GM20431 (cell line): ENCODE results near the gene CNTNAP5.

Source experiments
- in situ Hi-C: fragments of 300-500 bp; cut with MseI, MboI; formaldehyde crosslinking; loops from one replicate; pipeline ENCODE4 v1.15.0; 2020; ENCODE audit warnings: low sequenced_read_pairs; ENCODE audit not compliant: unreplicated experiment

CNTNAP5 gene

DNA sequence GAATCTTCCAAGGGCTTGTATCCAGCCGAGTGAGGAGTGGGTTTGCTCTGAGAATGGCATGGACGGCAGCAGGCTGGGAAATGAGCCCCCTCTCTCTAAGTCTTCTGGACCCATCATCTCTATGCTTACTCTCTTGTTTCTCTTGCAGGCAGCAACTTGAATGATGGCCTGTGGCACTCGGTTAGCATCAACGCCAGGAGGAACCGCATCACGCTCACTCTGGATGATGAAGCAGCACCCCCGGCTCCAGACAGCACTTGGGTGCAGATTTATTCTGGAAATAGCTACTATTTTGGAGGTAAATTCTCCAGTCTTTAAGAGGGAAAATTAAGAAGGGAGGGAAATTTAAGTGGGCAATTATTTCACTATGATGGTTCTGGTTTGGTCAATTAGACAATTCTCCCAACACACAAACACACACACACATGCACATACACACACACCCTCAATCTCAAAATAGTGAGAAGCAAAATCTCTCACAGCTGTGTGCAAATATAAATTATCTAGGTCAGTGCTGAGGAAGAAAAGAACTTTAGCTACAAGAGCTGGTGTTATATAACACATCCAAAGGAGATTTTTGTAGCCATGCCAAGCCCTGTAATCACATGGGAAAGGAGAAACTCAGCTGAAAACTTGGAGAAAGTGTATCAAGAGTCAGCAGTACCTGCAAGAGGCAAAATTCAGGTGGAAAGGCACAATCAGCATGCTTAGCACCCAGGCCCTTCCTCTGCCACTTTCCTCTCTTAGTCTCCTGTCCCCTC lies 499.2 kb downstream of the CNTNAP5 start:
- in situ Hi-C loops: no loop called here

DNA sequence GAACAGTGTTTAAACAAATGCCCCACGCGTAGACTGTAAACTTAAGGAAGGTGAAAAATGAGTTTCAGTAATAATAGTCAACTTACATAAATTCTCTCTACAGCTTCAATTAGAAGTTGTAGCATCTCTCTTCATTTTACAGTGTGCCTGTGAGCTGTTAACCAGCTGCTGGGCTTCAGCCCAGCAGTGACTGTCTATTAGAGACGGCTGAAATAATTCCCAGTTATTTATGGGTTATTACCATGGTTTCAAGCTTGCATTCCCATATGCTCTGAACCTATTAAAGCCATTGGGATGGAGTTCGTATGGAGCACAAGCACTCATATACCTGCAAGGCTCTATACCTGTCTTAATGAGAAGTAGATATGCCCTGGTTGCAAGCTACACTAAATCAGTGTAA lies 501.1 kb downstream of the CNTNAP5 start:
- in situ Hi-C loops: no loop called here

DNA sequence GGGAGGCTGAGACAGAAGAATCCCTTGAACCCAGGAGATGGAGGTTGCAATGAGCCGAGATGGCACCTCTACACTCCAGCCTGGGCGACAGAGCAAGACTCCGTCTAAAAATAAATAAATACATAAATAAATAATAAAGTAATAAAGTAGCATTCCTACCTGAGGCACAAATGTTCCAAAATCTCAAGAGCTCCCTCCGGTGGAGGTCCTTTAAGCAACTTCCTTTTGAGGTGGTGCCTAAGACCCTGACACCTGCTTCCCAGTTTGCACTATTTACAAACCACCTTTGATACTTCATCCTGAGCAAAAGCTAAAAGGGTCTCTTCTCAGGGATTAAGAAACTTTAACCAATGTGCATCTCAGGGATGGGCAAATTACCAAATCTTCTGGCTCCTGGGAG lies 505.1 kb downstream of the CNTNAP5 start:
- in situ Hi-C loops: no loop called here

DNA sequence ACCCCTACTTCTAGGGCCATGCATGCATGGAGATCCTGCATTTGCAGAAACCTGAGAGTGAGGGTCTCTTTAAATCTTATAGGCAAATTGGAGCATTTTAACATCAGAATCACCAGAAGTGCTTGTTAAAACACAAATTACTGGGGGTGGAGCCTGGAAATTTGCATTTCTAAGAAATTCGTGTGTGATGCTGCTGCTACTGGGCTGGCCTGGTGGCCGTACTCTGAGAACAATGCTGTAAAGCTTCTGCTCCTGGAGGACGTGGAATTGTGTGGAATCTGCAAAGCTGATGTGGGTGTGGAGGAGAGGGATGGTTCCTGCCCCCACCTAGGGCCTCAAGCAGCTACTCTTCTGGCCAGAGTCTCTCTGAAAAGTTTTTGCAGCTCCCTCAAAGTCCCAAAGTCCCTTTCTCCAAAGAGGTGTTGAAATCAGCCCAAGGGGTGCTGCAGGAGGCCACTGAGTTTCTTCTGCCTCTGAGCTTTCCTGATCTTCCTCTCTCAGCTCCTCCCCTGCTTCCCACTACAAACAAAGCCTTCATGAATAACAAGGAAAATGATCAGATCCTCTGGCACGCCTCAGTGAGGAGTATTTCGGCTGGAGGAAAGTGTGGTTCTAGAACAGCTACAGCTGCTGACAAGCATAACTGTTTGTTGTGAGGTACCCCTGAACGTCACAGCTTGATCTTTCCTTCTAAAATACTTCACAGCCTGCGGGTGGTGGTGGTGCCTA lies 508.3 kb downstream of the CNTNAP5 start:
- in situ Hi-C loops: no loop called here

DNA sequence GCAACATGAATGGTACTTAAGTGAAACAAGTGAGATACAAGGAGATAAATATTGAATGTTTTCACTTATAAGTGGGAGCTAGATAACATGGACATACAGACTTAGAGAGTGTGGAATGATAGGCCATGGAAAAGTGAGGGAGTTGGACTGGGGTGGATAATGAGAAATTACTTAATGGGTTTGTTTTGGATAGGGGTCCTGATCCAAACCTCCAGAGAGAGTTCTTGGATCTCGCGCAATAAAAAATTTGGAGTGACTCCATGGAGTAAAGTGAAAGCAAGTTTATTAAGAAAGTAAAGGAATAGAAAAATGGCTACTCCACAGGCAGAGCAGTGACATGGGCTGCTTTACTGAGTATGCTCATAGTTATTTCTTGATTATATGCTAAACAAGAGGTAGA lies 508.9 kb downstream of the CNTNAP5 start:
- in situ Hi-C loops: no loop called here

DNA sequence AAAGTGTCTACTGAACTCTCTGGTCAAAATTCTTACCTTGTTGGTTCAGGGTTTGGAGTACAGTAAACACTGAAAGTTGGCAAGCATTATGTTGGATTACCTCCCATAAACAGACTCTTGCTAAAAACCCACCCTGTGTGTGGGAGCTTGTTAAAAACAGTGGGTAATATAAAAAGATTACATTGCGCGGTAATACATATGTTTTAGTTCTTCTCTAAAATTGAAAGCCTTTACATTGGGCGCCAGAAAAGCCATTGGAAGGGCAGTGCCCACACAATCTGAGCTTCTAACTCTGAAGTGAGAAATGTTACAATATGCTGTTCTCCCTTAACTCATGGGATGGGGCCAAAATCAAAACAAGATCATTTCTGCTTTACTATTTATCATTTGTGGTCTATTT lies 510.7 kb downstream of the CNTNAP5 start:
- in situ Hi-C loops: no loop called here

DNA sequence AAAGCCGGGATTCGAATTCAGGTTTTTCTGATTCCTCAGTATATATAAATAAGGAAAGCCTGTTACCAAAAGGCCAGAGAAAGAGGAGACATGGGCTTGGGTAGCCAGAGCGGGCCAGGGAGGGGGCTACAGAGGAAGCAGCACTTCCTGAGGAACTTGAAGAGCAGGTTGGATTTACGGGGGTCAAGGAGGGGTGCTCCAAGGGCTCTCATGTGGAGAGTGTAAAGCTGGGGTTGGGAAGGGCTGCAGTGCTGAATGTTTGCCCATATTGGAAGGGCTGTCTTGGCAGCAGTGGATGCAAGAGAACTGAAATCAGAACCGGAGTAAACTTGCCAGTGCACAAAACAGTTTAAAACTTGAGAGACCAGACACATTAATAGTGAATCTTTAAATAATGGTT lies 511.5 kb downstream of the CNTNAP5 start:
- in situ Hi-C loops: no loop called here

DNA sequence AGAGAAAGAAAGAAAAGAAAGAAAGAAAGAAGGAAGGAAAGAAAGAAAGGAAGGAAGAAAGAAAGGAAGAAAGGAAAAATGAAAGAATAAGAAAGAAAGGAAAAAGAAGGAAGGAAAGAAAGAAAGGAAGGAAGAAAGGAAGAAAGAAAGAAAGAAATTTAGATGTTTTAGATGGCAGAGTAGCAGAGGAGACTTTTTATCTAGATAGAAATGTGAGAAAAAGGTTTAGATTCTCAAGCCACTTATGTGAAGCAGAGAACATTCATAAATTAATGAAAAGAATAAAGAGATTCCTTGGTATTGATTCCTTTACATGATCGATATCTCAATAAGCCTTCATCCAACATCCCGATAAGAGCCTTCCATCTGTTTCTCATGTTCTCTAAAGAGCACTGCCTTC lies 513.5 kb downstream of the CNTNAP5 start:
- in situ Hi-C loops: no loop called here

DNA sequence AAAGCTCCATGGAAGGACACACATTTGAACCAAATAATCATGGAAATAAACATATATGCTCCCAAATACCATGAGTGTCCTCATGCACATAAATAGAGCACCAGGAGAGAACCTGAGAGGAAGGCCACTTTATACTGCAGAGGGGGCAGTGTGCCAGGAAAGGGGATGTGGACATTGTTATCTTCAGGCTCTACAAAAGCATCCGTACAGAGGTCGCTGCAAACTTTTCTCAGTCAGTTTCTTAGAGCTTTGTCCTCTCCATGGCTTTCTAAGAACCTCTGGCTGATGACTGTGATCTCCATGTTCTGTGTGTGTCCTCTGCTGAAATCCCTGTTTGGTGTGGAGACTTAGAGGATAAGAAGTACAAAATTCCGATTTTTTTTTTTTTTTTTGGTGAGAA lies 515.7 kb downstream of the CNTNAP5 start:
- in situ Hi-C loops: no loop called here

DNA sequence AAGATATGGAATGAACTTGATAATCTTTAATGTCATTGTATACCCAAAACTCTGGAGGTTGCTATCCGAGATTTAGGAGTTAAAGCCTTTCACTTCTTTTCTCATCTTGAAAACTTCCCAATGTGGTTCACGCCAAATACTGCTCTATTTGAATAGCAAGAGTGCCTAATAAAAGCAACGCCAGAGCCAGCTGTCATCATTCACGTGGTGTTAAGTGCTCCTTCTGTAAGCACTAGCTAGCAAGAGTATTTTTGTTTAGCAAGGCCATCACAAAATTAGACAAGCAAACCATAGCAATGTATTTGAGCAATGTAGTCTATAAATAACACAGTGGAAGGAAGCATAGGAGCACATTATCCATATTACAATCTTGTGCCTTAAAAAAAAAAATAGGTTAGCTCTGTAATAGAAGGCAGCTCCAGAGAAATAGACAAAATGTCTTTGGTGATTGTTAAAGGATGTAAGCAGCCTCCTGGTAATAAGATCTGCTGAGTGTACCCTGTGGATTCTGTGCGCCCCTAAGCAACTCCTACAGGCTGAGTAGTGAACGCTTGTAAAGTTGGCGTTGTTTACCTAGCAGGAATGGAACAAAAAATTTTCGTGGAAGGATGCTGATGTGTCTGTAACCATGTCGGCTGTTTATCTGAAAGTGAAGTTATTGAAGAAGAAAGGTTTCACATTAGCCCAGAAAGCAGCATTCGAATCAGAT lies 518.0 kb downstream of the CNTNAP5 start:
- in situ Hi-C loops: no loop called here

DNA sequence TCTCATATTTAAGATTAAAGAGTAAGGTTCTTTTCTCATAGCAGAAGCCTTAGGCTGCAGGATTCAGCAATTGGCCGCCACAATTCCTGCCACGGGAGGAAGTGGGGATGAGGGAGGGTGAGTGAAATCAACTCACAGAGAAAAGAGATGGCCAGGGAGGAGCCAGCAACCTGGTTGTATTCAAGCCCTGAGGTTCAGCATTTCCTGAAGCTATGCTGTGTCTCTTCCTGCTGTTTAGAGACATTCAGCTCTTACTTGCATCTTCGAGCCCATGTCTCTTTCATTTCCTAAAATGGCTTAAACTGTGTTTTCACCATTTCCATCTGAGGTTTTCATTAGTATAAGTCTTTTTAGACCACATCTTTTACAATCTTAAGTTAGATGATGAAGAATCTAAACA lies 522.6 kb downstream of the CNTNAP5 start:
- in situ Hi-C loops: no loop called here

DNA sequence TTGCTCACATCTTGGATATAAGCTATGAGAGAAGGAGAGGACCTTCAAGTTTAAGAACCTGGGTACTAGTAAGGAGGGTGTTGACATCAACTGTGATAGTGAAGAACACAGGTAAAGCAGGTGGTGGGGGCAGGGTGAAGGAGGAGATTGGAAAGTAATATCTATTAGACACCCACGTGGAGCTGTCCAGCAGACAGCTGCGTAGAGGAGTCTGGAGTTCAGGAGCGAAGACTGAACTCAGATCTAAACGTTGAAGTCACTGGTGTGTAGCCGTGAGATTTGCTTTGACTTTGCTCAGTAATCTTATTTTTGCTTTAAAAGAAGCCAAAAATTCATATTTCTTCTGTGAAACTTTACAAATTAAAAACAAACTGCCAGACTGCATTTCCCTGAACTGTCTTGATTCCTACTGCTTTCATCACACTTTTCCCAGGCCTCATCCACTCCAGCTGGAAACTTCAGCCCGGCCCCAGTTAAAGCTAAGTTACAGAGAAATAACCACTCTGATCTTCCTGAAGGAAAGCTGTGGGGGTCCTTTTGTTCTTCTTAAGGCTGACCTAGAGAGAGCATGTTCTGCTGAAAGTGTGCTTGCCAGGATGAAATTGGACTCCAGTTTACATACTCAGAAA lies 533.3 kb downstream of the CNTNAP5 start:
- in situ Hi-C loops: no loop called here

DNA sequence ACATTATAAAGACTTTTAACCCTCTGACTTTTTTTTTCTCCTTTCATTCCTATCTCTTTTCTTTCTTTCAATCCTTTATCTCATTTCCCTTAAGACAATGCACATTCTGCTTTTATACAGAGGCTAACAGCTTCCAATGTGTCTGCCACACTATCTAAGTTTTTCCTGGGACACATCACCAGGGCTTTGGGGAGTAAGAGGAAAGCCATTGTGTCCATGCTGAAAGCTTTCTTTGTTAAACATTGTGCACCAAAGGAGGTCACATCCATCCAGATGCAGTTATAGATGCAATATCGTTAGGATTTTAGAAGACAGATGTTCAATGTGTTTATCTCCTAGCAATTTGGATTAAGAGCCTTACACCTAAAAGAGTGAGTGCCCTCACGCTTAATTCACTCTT lies 534.1 kb downstream of the CNTNAP5 start:
- in situ Hi-C loops: no loop called here

DNA sequence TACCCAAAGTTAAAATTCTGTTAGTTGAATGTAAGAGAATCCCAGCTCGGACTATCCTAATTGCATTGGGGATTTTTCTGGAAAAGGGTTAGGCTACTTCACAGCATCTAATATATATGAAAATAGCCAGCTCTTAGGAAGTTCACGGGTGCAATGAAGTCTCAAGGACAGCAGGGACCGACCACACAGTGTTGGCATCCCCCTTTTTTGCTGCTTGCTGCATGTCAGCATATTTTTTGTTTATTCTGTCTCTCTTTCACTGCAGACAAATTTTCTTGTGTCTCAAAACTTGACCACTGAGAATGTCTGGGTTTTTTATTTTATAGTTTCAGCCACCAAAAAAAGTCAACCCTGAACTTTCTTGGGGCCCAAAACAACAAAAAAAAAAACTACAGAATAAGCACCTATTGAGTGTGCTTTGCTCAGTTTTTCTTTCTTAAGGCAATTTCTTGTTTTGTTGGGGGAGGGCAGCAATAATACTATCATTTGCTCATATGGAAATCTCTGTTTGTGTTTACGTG lies 535.6 kb downstream of the CNTNAP5 start:
- in situ Hi-C loops: no loop called here

DNA sequence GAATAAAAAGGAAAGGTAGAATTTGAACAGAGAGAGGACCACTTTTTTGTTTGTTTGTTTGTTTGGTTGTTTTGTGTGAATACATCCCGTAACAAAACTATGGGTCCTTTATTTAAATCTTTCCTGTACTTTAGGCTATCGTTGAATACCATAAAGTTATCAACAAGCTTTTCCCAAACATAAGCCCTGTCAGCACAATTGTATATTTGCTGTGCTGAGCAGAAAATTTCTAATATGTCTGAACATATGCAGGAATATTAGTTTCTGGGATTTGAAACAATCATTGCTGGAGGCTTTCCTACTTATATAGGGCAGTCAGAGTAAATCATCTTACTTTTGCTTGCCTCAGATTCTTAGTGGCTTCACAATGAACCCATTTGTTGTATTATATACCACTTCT lies 536.4 kb downstream of the CNTNAP5 start:
- in situ Hi-C loops: no loop called here

DNA sequence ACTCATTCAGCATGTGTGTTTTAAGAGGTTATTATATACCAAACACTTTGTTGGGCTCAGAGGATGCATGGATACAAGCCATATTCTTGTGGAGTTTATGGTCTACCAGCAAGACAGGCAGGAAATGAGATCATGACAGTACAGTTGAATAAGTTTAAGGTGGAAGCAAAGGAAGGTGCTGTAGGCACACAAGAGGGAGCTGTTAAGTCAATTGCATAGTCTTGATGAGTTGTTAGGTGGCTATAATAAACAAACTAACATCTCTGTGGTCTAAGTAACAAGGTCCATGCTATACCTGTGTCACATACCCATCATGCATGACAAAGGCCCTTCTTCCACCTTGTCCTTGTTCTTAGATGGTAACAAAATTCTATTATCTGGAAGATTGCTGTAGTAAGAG lies 538.3 kb downstream of the CNTNAP5 start:
- in situ Hi-C loops: no loop called here

DNA sequence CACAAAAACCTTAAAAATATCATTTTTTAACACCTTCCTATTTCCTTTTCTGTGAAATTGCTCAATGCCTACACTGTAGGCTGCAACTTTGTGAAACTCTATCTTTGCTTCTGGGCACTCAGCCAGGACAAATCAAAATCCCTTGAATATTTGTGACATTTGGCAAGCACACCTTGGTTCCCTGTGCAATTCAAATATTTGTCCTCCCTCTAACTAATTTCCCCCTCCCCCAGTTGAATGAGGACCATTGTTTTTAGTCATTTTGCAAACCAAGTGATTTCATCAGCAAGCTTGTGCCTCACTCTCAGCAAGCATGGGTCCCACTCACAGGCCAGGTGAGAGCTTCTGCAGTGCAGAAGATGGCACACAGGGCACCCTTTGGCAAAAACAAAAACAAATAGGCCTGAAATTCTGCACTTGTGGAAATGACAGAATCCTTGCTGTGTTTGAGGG lies 541.5 kb downstream of the CNTNAP5 start:
- in situ Hi-C loops: no loop called here

DNA sequence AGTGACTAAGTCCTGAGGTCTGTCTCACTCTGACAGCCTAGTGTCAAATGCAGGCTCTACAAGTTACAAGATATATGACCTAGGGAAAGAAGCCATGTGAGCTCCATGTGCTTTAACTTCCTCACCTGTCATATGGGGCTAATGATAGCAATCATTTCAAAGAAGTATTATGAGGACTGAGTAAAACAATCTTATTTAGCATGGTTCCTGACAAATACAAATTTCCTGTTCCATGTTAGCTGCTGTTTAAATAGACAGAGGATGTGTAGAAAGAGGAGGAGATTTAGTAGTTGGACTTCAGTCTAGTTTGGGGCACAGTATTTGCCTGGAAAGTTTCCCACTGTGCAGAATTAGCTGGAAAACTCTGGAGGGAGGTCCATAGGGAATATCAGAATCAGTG lies 545.8 kb downstream of the CNTNAP5 start:
- in situ Hi-C loops: no loop called here

DNA sequence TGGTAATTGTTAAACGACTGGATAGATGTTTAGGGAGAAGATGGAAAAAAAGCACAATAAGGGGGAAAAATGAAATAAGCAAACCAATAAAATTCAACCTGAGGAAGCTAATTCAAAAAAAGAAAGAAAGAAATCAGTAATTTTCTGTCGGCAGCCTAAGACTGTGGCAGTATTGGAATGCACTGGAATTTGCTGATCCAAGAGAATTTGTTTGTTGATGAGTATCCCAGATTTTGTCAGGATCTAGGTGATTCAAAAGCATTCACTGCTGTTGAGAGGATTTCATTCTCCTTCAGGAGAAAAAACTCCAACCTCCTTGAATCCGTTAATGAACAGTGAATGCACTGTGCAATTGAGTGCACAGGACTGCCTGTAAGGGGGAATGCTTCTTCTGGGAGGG lies 546.7 kb downstream of the CNTNAP5 start:
- in situ Hi-C loops: no loop called here

DNA sequence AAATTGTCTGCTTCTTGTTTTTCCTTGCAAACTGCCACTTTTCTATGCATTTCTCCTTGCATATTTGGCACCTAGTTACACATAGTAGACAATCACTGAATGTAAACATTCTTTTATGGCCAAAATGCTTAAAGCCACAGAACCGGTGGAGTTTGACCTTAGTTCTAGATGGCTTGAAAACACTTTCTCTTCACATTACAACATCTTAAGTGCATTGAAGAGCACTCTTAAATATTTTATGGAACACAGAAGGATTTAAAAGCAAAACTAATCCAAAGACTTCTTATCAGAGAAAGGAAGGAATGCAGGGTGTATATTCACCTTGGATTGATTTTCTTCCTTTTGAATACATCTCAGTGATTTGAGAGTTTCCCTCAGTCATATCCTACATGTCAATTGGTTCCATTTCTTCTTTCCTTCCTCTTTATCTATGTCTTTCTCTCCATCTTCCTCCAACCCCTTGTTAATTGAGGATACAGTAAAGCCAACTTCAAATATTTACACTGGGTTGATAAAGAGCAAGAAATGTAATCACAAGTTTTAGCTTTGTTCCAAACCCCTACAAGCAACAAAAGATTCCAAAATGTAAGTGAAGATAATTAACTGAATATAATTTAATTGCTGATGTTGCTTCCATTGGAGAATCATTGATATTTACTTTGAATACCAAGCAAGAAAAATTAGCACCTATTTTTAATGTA lies 548.0 kb downstream of the CNTNAP5 start:
- in situ Hi-C loops: no loop called here
